GM10266 (cell line): ENCODE data around the gene SH3GL1.

Source experiments
- DNase-seq: peaks from one replicate; pipeline ENCODE4 v3.0.0; 2012; ENCODE audit errors: extremely low spot score
- TF ChIP-seq, protein P1 (sequence below): IDR thresholded peaks from 2 replicates; pipeline ENCODE4 v1.5.1; 2012; ENCODE audit warnings: mild to moderate bottlenecking, low read depth; ENCODE audit not compliant: control insufficient read depth, insufficient read depth; ENCODE audit errors: missing control alignments

The SH3GL1 gene

GRCh38 chr19:4415352-4415751 is 15.0 kb upstream of the SH3GL1 start:
- no peak for DNase-seq
- TF ChIP-seq, protein P1, sequence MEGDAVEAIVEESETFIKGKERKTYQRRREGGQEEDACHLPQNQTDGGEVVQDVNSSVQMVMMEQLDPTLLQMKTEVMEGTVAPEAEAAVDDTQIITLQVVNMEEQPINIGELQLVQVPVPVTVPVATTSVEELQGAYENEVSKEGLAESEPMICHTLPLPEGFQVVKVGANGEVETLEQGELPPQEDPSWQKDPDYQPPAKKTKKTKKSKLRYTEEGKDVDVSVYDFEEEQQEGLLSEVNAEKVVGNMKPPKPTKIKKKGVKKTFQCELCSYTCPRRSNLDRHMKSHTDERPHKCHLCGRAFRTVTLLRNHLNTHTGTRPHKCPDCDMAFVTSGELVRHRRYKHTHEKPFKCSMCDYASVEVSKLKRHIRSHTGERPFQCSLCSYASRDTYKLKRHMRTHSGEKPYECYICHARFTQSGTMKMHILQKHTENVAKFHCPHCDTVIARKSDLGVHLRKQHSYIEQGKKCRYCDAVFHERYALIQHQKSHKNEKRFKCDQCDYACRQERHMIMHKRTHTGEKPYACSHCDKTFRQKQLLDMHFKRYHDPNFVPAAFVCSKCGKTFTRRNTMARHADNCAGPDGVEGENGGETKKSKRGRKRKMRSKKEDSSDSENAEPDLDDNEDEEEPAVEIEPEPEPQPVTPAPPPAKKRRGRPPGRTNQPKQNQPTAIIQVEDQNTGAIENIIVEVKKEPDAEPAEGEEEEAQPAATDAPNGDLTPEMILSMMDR: no peak

- no peak for DNase-seq
- TF ChIP-seq, protein P1: no peak
Observed at GRCh38 chr19:4414800-4415321, 14.5 kb upstream of the SH3GL1 start.

- TF ChIP-seq, protein P1: no peak
- DNase-seq: no peak
Observed at GRCh38 chr19:4414144-4414799, 13.9 kb upstream of the SH3GL1 start.

GRCh38 chr19:4413588-4413987 is 13.2 kb upstream of the SH3GL1 start:
- TF ChIP-seq, protein P1: no peak
- no peak for DNase-seq

- no peak for DNase-seq
- TF ChIP-seq, protein P1: no peak
Observed at GRCh38 chr19:4409123-4409933, 9.0 kb upstream of the SH3GL1 start.

- DNase-seq: no peak
- TF ChIP-seq, protein P1: no peak
Observed at GRCh38 chr19:4406626-4407025, 6.3 kb upstream of the SH3GL1 start.

- no peak for DNase-seq
- TF ChIP-seq, protein P1: no peak
Observed at GRCh38 chr19:4405977-4406376, 5.6 kb upstream of the SH3GL1 start.
